T-helper 17 cell (primary cell): Measurements from ENCODE around the gene KHSRP. TPM values are rescaled to one million over a fixed set of nuclear protein-coding genes. Genes with fewer than 3 reads are reported as not detected.

Source experiments
- ATAC-seq: fragments of 150-1000 bp; cut with Tn5 transposase; 2 replicates; pipeline ENCODE4 v1.10.0; 2021; ENCODE audit warnings: mild to moderate bottlenecking, moderate library complexity
- DNase-seq, 3 donors: peaks; one replicate each; pipeline versions ENCODE4 v3.0.0 to v3.0.0-alpha.2; 2020 to 2021
- H3K9me3 ChIP-seq: one replicate; pipeline ENCODE4 v1.7.0; 2013; ENCODE audit warnings: low read length, mild to moderate bottlenecking; ENCODE audit not compliant: control insufficient read depth, poor library complexity, severe bottlenecking
- H3K27ac Mint-ChIP-seq: one replicate; pipeline ENCODE4 v1.8.0; 2022; ENCODE audit warnings: mild to moderate bottlenecking, moderate library complexity, mixed read lengths
- H3K27me3 Mint-ChIP-seq: one replicate; pipeline ENCODE4 v1.8.0; 2022; ENCODE audit warnings: mixed read lengths
- H3K36me3 Mint-ChIP-seq: one replicate; pipeline ENCODE4 v1.8.0; 2022; ENCODE audit warnings: low read depth, mixed read lengths
- H3K4me1 Mint-ChIP-seq: one replicate; pipeline ENCODE4 v1.8.0; 2022; ENCODE audit warnings: mild to moderate bottlenecking, mixed read lengths
- H3K4me3 Mint-ChIP-seq: one replicate; pipeline ENCODE4 v1.8.0; 2022; ENCODE audit warnings: mild to moderate bottlenecking, moderate library complexity, mixed read lengths
- total RNA-seq, 4 donors: library from RNA in 2 of 4; stranded (reverse) in 2 of 4; gene quantifications; one replicate each; pipeline ENCODE4 v1.2.3 and lab custom pipeline; 2022 to 2026

KHSRP gene
- total RNA-seq, 2 donors from 2014 or later, result 138 to 164 TPM

DNA sequence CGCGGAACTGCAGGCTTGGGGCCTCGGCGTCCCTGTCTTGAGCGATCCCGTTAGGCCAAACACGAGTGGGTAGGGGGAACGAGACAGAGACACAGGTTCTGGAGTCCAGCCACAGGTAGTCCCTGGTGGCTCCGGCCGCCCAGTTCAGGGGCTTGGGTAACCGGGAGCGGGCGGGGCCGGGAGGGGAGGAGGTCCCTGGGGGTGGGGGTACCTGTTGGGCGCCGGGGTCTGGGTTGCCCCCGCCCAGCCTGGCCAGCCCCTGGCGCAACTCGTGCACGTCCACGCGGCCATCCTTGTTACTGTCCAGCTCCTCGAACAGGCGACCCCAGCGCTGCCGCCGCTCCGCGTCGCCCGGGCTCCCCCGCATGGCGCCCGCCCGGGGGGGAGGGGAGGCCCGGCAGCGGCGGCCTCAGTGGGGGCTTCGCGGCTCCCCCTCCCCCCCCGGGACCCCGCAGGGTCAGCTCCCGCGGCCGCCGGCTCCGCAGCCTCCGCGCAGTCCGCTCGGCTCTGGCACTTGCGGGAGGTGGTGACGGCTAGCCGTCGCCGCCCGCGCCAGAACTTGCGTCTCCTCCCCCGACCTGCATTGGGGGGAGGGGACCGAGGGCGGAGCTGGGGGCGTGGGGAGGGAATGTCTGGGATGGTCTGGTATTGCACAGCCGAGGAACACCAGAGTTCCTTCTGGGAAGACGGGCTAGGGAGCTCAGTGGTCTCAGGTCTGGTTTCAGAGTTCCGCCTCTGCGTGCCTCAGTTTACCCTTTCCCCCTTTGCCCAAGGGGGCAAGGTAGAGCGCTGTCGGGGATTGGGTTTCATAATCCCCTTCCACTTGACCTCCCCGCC, 34.9 kb upstream of the KHSRP start, which contains the start of gene SLC25A23:
Gene SLC25A23 (minus strand): TSS at position 531 of the 837 bp plus-strand sequence. CDS start 164 bp downstream, at position 367.
- H3K4me3 Mint-ChIP-seq, result peak within 1 kb of the TSS; percentile 100
- H3K9me3 ChIP-seq, result no peaks in the 10 kb centered on the region
- peak; percentile 40 to 55 (median 48) for DNase-seq
- peaks cover 12% of the 10 kb centered on the region for H3K4me1 Mint-ChIP-seq
- H3K36me3 Mint-ChIP-seq, result peaks cover 3% of the 10 kb centered on the region
- no peaks in the 10 kb centered on the region for H3K27me3 Mint-ChIP-seq
- ATAC-seq, result peak; percentile 13
- H3K27ac Mint-ChIP-seq, result peak within 1 kb of the TSS; percentile 95

DNA sequence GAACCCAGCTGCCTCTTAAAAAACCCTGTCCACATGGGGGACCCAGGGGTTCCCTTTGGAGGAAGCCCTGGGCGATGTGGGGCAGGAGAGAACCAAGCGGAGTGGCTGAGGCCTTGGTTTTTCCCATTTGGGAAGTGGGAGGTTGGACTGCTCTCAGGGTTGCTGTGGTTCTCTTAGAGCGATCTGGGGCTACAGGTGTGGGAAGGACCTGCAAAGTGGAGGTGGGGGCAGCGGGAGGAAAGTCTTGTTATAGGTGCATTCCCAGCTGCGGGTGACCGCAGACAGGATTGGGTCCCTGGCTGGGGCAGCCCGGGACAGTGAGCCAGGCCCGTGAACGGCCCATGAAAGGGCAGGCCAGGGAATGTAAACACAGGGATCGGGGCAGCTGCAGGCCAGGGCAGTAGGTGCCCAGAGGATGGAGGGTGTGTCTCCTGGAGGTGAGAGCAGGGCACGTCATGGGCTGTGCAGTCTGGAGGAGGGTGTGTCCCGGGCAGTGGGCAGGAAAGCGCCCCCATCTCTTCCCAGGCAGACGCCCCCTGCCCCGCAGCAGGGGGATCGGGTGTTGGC, 34.2 kb upstream of the KHSRP start:
- DNase-seq (no peak), ATAC-seq (no peak)
- Mint-ChIP-seq H3K36me3 (peaks cover 3% of the 10 kb centered on the region), H3K27me3 (no peaks in the 10 kb centered on the region), H3K4me3 (peak overlapping the region; percentile 100), H3K4me1 (peaks cover 12% of the 10 kb centered on the region), H3K27ac (peak overlapping the region; percentile 95)
- H3K9me3 ChIP-seq, result no peaks in the 10 kb centered on the region

DNA sequence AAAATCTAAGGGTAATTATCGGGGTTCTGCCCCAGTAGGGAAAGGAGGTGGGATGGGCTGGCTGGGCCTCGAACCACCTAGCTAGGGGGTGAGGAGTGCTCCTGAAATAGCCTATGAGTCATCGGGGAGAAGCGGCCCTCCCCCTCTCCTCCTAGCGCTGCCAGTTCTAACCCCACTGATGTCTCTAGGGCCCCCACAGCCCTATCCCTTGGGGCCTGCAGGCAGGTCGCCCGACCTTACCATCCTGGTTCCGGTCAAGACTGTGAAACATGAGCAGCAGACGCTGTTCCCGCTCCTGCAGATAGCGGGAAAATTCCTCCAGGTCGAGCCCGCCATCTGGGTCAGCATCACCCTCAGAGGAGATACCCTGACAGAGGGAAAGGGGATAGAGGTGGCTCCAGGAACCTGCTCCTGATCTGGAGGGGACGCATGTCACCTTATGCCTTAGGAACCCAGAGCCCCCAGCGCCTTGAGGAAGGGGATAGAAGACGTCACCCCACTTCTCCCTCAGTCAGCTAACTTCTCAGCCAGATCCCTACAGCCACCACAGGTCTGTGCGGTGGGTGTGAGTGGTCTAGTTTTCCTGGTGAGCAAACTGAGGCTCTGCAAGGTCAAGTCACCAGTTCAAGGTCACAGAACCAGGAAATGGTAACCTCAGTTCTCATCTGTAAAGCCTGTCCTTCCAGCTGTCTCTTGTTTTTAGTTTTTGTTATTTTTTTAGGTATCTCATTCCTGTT, 33.5 kb upstream of the KHSRP start:
- Mint-ChIP-seq H3K27ac (peak overlapping the region; percentile 95), H3K27me3 (no peaks in the 10 kb centered on the region), H3K4me1 (peaks cover 12% of the 10 kb centered on the region), H3K36me3 (peaks cover 3% of the 10 kb centered on the region), H3K4me3 (peak overlapping the region; percentile 100)
- DNase-seq, result no peak
- no peaks in the 10 kb centered on the region for H3K9me3 ChIP-seq
- ATAC-seq, result no peak

DNA sequence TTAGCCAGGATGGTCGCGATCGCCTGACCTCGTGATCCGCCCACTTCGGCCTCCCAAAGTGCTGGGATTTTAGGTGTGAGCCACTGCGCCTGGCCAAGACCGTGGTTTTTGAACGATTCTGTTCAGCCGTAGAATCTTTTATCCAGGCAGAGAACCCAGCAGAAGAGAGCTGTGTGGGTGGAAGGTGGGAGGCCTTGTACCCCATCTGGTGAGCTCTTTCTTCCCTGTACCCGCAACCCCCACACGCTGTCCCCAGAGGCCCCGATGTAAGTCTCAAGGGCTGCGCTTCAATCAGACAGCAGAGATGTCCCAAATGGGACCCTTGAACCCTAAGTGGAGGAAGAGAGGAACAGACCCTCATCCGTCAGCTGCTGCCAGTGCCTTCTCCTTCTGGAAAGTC, 31.3 kb upstream of the KHSRP start:
- DNase-seq, result no peak
- Mint-ChIP-seq H3K27ac (no peak overlapping the region), H3K27me3 (no peaks in the 10 kb centered on the region), H3K4me1 (peaks cover 12% of the 10 kb centered on the region), H3K36me3 (peaks cover 3% of the 10 kb centered on the region), H3K4me3 (no peak overlapping the region)
- H3K9me3 ChIP-seq, result no peaks in the 10 kb centered on the region
- ATAC-seq, result no peak

DNA sequence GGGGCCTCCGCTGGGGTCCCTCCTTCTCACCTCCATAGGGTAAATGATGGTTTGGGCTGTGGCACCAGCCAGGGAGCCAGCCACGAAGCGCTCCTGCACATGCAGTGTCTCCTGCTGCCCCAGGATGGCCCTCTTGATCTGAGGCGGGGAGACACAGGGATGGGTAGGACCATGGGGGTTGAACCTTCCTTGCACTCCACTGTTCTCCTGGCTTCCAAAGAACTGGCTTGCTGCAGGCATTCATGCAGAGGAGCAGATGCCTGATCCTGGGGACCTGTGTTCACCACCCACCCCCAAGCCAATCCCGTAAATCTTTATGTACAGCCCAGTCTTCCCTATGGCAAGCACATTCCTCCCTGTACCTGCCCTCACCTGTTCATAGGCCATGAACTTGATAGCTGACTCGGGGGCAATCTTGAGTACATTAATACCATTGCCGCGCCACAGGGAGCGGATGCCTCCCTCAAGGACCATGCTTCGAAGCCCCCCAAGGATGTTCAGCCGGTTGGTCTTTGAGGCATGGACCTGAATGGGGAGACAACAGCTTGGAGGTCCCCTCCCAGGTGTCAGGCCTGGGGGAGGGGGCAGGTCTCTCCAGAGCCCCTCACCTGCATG, 29.4 kb upstream of the KHSRP start:
- Mint-ChIP-seq H3K36me3 (no peaks in the 10 kb centered on the region), H3K27me3 (no peaks in the 10 kb centered on the region), H3K4me1 (peaks cover 6% of the 10 kb centered on the region), H3K27ac (no peak overlapping the region), H3K4me3 (no peak overlapping the region)
- H3K9me3 ChIP-seq, result no peaks in the 10 kb centered on the region
- DNase-seq (no peak), ATAC-seq (no peak)

DNA sequence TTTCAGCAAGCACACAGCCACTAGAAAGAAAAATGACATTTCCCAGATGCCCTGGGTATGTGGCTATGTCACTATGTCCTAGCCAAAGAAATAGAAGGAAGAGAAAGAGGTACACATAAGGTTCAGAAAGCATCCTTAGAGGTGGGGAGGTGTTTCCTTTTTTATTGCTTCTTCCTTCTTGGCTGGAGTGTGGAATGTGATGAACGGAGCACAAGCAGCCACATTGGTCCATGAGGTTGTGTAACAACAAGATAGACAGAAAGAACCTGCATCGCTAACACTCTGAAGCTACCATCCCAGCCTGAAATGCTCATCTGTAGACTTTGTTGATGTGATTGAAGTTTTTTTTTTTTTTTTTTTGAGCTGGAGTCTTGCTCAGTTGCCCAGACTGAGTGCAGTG, 28.3 kb upstream of the KHSRP start:
- DNase-seq (no peak), ATAC-seq (no peak)
- no peaks in the 10 kb centered on the region for H3K36me3 Mint-ChIP-seq

DNA sequence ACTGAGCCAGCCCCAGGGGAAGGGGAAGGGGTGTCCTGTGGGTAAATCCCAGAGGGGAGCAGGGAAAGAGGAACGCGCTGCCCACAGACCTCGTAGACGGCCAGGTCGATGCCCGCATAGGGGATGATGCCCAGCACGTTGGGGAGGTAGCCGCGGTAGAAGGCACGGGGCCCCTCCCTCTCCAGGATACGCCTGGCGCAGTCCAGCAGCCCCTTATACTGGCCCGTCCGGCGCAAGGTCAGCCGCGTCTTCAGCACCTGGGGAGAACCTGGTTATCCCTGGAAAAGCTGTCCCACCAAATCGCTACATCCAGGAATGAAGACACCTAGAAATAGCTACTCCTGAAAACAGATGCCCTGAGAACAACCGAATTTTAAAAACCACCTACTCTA, 27.6 kb upstream of the KHSRP start:
- no peaks in the 10 kb centered on the region for H3K36me3 Mint-ChIP-seq
- no peak for ATAC-seq

More for the DNA sequence above, 28.3 kb upstream of the KHSRP start:
- Mint-ChIP-seq H3K4me1 (no peaks in the 10 kb centered on the region), H3K27me3 (no peaks in the 10 kb centered on the region), H3K4me3 (no peak overlapping the region), H3K27ac (no peak overlapping the region)
- H3K9me3 ChIP-seq, result no peaks in the 10 kb centered on the region

DNA sequence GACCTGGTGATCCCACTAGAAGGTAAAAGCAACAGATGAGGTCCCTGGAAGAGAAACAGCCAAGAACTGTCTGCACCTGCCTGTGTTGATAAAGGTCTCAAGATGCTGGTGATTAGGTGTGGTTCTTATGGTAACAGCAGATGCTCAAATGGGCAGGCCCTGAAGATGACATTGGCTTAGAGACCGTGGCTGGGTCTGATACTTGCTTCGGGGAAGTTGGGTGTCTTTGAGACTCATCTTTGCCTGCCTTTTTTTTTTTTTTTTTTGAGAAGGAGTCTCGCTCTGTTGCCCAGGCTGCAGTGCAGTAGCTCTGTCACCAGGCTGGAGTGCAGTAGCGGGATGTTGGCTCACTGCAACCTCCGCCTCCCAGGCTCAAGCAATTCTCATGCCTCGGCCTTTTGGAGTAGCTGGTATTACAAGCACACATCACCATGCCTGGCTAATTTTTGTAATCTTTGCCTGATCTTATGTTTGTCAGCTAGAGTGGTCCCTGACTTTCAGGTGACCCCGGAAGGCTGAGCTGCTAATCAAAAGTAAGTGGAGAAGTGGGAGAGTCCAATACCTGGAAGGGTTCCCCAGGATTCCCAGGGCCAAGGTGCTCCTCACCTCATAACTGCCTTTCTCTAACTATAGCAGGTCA, 27.1 kb upstream of the KHSRP start:
- H3K27ac Mint-ChIP-seq, result no peak overlapping the region
- no peaks in the 10 kb centered on the region for H3K27me3 Mint-ChIP-seq
- no peak overlapping the region for H3K4me3 Mint-ChIP-seq
- no peaks in the 10 kb centered on the region for H3K36me3 Mint-ChIP-seq
- ATAC-seq, result no peak
- no peaks in the 10 kb centered on the region for H3K4me1 Mint-ChIP-seq
- DNase-seq, result no peak
- no peaks in the 10 kb centered on the region for H3K9me3 ChIP-seq

More for the DNA sequence above, 27.6 kb upstream of the KHSRP start:
- Mint-ChIP-seq H3K4me3 (no peak overlapping the region), H3K27ac (no peak overlapping the region), H3K4me1 (no peaks in the 10 kb centered on the region), H3K27me3 (no peaks in the 10 kb centered on the region)
- DNase-seq, result no peak
- no peaks in the 10 kb centered on the region for H3K9me3 ChIP-seq

DNA sequence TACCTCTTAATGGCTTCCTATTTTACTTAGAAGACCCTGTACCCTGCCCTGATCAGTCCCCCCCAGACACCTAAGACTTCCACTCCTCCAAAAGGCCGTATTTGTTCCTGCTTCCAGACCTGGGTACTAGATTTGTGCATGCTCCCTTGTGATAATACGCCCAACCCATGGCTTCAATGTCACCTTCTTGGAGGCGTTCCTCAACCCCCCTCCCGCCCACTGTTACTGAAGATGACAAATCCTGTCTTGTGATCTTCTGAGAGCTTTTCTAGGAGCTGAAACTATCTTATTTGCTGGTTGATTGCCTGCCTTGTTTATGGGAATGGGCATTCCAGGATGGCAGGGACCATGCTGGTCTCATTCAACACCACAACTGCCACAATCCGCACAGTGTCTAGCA, 25.6 kb upstream of the KHSRP start:
- no peak for DNase-seq
- Mint-ChIP-seq H3K4me1 (no peaks in the 10 kb centered on the region), H3K27me3 (no peaks in the 10 kb centered on the region), H3K27ac (no peak overlapping the region), H3K4me3 (no peak overlapping the region), H3K36me3 (no peaks in the 10 kb centered on the region)
- ATAC-seq, result no peak
- H3K9me3 ChIP-seq, result no peaks in the 10 kb centered on the region

DNA sequence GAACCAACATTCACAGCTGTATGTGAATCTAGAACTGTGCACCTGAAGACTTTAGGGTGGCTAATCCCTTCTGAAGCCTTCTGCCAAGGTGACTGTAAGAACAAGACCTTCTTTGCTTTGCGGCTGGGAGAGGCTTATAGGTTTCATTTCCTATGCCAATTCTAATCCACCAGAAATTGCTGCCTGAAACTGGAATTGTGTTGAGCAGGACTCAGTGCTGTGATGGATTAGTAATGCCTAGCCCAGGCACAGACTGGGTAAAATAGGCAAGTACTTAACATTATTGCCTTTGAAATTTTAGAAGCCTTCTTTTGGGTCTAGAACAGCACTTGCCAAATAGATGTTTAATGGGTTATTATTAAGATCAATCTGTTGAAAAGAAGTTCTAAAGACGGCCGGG, 23.4 kb upstream of the KHSRP start:
- Mint-ChIP-seq H3K4me3 (no peak overlapping the region), H3K27me3 (no peaks in the 10 kb centered on the region)
- DNase-seq, result no peak

DNA sequence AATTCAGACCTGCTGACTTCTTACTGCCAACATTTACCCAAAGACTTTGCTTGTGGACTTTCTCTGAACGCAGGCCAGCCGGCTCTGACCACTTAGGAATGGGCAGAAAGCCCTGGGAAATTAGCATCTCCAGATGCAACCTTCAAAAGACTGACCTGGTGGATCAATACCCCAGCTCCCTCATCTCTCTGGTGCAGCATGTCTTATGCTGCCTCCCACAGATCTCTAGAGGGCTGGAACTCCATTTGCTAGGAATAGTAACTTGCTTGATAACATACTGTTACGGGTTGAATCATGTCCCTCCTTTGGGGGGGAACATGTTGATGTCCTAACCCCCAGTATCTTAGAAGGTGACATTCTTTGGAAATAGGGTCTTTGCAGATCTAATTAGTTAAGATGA, 21.8 kb upstream of the KHSRP start:
- no peak overlapping the region for H3K27ac Mint-ChIP-seq
- no peaks in the 10 kb centered on the region for H3K4me1 Mint-ChIP-seq
- no peak for ATAC-seq
- H3K36me3 Mint-ChIP-seq, result no peaks in the 10 kb centered on the region
- DNase-seq, result no peak
- no peaks in the 10 kb centered on the region for H3K9me3 ChIP-seq
- no peaks in the 10 kb centered on the region for H3K27me3 Mint-ChIP-seq
- H3K4me3 Mint-ChIP-seq, result no peak overlapping the region

More for the DNA sequence above, 23.4 kb upstream of the KHSRP start:
- H3K36me3 Mint-ChIP-seq, result no peaks in the 10 kb centered on the region
- ATAC-seq, result no peak
- no peaks in the 10 kb centered on the region for H3K9me3 ChIP-seq
- no peaks in the 10 kb centered on the region for H3K4me1 Mint-ChIP-seq
- no peak overlapping the region for H3K27ac Mint-ChIP-seq

DNA sequence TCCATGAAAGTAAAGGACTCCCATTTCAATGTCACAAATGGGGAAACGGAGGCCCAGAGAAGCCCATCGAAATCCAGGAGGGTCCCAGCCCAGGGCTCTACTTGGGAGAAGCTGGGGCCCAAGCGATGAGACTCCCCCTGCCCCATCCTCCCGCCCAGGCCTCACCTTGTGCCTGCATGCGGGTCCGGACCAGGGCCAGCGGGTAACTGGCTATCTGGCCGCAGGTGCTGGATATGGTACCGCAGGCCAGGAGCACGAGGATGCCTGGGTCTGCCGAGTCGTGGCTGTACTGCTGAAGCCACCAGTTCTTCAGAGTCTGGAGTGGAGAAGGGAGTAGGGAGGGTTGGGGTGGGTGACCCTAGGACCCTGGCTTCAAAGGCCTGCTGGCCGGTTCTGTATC, 19.4 kb upstream of the KHSRP start:
- H3K27me3 Mint-ChIP-seq, result no peaks in the 10 kb centered on the region
- no peaks in the 10 kb centered on the region for H3K36me3 Mint-ChIP-seq
- no peak for DNase-seq
- ATAC-seq, result no peak
- H3K4me3 Mint-ChIP-seq, result no peak overlapping the region
- H3K4me1 Mint-ChIP-seq, result no peaks in the 10 kb centered on the region
- H3K9me3 ChIP-seq, result no peaks in the 10 kb centered on the region
- H3K27ac Mint-ChIP-seq, result no peak overlapping the region
